Transverse colon (tissue), 4 donors: ENCODE data around the gene MMP19. TPM values are rescaled to one million over a fixed set of nuclear protein-coding genes. Genes with fewer than 3 reads are reported as not detected.

Experiments used
- DNase-seq: peaks from one replicate; pipeline ENCODE4 v3.0.0-alpha.2; 2019
- H3K27ac ChIP-seq, 4 donors: fragments of 200-600 bp; sonication (generic); 2 replicates each; pipeline ENCODE4 v1.5.1; 2016 to 2018; ENCODE audit warnings: inconsistent platforms in 4 of 4
- H3K27me3 ChIP-seq: fragments of 200-600 bp; sonication (generic); 2 replicates; pipeline ENCODE4 v1.5.1; 2017; ENCODE audit warnings: inconsistent platforms
- H3K36me3 ChIP-seq, 4 donors: fragments of 200-600 bp; sonication (generic); 2 replicates each; pipeline ENCODE4 v1.5.1; 2017 to 2019; ENCODE audit warnings: inconsistent platforms in 4 of 4
- H3K4me1 ChIP-seq, 4 donors: fragments of 200-600 bp; sonication (generic); 2 replicates each; pipeline ENCODE4 v1.5.1; 2017 to 2020; ENCODE audit warnings: inconsistent platforms in 4 of 4
- H3K4me3 ChIP-seq, 4 donors: fragments of 200-600 bp; sonication (generic); 1 replicate in 1 of 4; 2 replicates in 3 of 4; pipeline versions ENCODE4 v1.5.1 to v1.6.1; 2017 to 2019; ENCODE audit warnings: inconsistent platforms in 4 of 4
- H3K9me3 ChIP-seq, 2 donors: fragments of 200-600 bp; sonication (generic); 2 replicates each; pipeline ENCODE4 v1.5.1; 2017 to 2019; ENCODE audit warnings: inconsistent platforms in 2 of 2
- EP300 ChIP-seq: sonication (generic); formaldehyde crosslinking; IDR thresholded peaks from one replicate; pipeline ENCODE4 v1.6.1; 2017; ENCODE audit warnings: antibody characterized with exemption, low read depth
- POLR2A ChIP-seq: fragments of 450-650 bp; IDR thresholded peaks from one replicate; pipeline ENCODE4 v1.6.1; 2016; ENCODE audit warnings: antibody characterized with exemption, mild to moderate bottlenecking, moderate library complexity
- POLR2AphosphoS5 ChIP-seq, 3 donors: sonication (generic); formaldehyde crosslinking; IDR thresholded peaks; one replicate each; pipeline ENCODE4 v1.6.1; 2016; ENCODE audit warnings: antibody characterized with exemption in 3 of 3
- WGBS, 2 donors: methylation state at CpG; one replicate each; pipeline ENCODE4 v1.1.5; 2018; ENCODE audit warnings: low coverage in 1 of 2; 5-methylcytosine and 5-hydroxymethylcytosine counted together
- in situ Hi-C, 4 donors: fragments of 200-750 bp; cut with MboI; loops; one replicate each; pipeline versions ENCODE4 v1.15.0 to v1.15.1; 2017; ENCODE audit warnings: low sequenced_read_pairs in 3 of 4, low pct_ligation_motif_present in 1 of 4, low pct_unique_long_range_greater_than_20kb in 1 of 4
- intact Hi-C: fragments of 100-400 bp; cut with DNase I; formaldehyde crosslinking; loops from one replicate; pipeline ENCODE4 v1.15.1; 2023; ENCODE audit warnings: low total_unique reads
- total RNA-seq, 4 donors: library from RNA; depleted of rRNA; stranded (reverse); fragments of >200 nt; gene quantifications; one replicate each; pipeline ENCODE4 v1.1.0, GENCODE V29; 2016
- TF ChIP-seq, protein P1 (sequence below), 5 experiments: fragments of 200-600 bp in 3 of 5; fragments of 450-650 bp in 2 of 5; sonication (generic) in 3 of 5; IDR thresholded peaks; 1 replicate in 2 of 5; 2 replicates in 3 of 5; pipeline ENCODE4 v1.5.1; 2016 to 2017; ENCODE audit warnings: antibody characterized with exemption in 5 of 5, inconsistent platforms in 3 of 5, mild to moderate bottlenecking in 2 of 5, moderate library complexity in 1 of 5

The MMP19 gene
- total RNA-seq, 4 donors from 2014 or later, result 5.2 to 29.2 (median 14.8) TPM

GRCh38 chr12:55797068-55797467 is 45.7 kb downstream of the MMP19 start:
- Histone ChIP-seq H3K27me3 (no peaks in the 10 kb centered on the region), H3K4me3 (no peak overlapping the region), H3K4me1 (peaks cover 0 to 7% (median 0%) of the 10 kb centered on the region in 4 donors), H3K36me3 (peaks cover 0 to 68% (median 36%) of the 10 kb centered on the region in 4 donors), H3K9me3 (no peaks in the 10 kb centered on the region), H3K27ac (no peak overlapping the region)
- in situ Hi-C loops, result loop anchor here in 1 of 4 donors (5.0 kb wide), 1 partner anchor 50 kb away; no protein-coding TSS in a partner anchor
- intact Hi-C loops, result loop anchor here (10.0 kb wide), 1 partner anchor 52 kb away; the partner anchor contains the start of gene GDF11
- DNase-seq, result no peak
- 55 to 68% methylated on average over 5 of the region's 5 CpGs for WGBS, 2 donors
- no peak for TF ChIP-seq EP300
- TF ChIP-seq, protein P1, sequence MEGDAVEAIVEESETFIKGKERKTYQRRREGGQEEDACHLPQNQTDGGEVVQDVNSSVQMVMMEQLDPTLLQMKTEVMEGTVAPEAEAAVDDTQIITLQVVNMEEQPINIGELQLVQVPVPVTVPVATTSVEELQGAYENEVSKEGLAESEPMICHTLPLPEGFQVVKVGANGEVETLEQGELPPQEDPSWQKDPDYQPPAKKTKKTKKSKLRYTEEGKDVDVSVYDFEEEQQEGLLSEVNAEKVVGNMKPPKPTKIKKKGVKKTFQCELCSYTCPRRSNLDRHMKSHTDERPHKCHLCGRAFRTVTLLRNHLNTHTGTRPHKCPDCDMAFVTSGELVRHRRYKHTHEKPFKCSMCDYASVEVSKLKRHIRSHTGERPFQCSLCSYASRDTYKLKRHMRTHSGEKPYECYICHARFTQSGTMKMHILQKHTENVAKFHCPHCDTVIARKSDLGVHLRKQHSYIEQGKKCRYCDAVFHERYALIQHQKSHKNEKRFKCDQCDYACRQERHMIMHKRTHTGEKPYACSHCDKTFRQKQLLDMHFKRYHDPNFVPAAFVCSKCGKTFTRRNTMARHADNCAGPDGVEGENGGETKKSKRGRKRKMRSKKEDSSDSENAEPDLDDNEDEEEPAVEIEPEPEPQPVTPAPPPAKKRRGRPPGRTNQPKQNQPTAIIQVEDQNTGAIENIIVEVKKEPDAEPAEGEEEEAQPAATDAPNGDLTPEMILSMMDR (IDR thresholded peaks at IDR 0.05), result peak in 4 of 5 experiments; percentile 28 to 41 (median 36)

DNA sequence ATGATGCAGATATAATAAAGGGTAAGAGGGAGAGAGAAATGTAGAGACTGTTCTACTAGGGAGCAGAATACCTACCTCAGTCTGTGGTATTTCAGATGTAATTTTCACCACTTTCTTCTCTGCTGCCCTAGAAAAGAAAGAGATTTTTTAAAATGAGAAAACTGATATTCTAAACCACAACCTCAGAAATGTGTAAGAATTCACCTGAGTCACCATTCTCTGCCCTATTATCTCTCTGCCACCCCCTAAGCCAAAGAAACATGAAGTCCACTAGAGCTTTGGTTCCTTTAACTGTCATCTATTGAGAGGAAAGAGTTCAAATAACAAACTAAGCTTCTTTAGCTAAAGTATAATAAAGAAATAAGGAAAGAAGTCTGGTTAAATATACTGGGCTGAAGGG is 46.8 kb downstream of the MMP19 start:
- Histone ChIP-seq H3K4me3 (no peak overlapping the region), H3K9me3 (no peaks in the 10 kb centered on the region), H3K27ac (no peak overlapping the region), H3K4me1 (peaks cover 0 to 7% (median 0%) of the 10 kb centered on the region in 4 donors), H3K36me3 (peaks cover 0 to 66% (median 33%) of the 10 kb centered on the region in 4 donors), H3K27me3 (no peaks in the 10 kb centered on the region)
- DNase-seq, result no peak
- TF ChIP-seq, protein P1 (IDR thresholded peaks at IDR 0.05), result no peak
- TF ChIP-seq POLR2AphosphoS5 (IDR thresholded peaks at IDR 0.05) (no peak), POLR2A (no peak), EP300 (no peak)
- intact Hi-C loops (loop anchor here (10.0 kb wide), 1 partner anchor 51 kb away; the partner anchor contains the start of gene GDF11), in situ Hi-C loops (loop anchor here in 1 of 4 donors (5.0 kb wide), 1 partner anchor 49 kb away; no protein-coding TSS in a partner anchor)

- TF ChIP-seq EP300, result no peak
- TF ChIP-seq POLR2AphosphoS5 (IDR thresholded peaks at IDR 0.05), result no peak
- TF ChIP-seq, protein P1 (IDR thresholded peaks at IDR 0.05), result no peak
- no peak for TF ChIP-seq POLR2A
- H3K27ac ChIP-seq, result no peak overlapping the region
- in situ Hi-C loops, result no loop called here
- no peaks in the 10 kb centered on the region for H3K4me1 ChIP-seq
- peaks cover 0 to 84% (median 33%) of the 10 kb centered on the region in 4 donors for H3K36me3 ChIP-seq
- intact Hi-C loops, result loop anchor here (10.0 kb wide), 1 partner anchor 45 kb away; the partner anchor contains the start of gene GDF11
- DNase-seq, result no peak
- 93 to 94% methylated on average over 4 of the region's 4 CpGs for WGBS, 2 donors
- no peak overlapping the region for H3K4me3 ChIP-seq
- H3K9me3 ChIP-seq, result no peaks in the 10 kb centered on the region
- no peaks in the 10 kb centered on the region for H3K27me3 ChIP-seq
Observed at GRCh38 chr12:55789893-55790292, 52.8 kb downstream of the MMP19 start.

DNA sequence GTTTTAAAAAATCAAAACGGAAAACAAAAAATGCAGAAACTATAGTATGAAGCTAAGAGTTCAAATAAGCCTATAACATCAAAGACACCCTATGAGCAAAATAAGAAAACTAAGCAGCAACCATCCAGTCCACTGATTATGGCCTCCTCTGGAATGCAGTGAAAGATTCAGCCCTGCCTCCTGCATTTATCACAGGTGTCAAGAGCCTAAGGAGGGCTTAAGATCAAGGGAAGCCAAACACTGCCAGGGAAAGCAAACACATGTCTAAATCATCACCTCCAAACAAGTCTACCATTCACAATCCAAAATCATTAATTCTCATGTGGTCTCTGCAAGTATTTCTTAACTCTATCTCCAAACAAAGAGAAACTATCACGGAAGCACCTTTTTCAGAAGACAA is 53.6 kb downstream of the MMP19 start:
- DNase-seq, result no peak
- in situ Hi-C loops, result no loop called here
- peaks cover 0 to 84% (median 30%) of the 10 kb centered on the region in 4 donors for H3K36me3 ChIP-seq

More for the DNA sequence above, 53.6 kb downstream of the MMP19 start:
- Histone ChIP-seq H3K9me3 (no peaks in the 10 kb centered on the region), H3K4me1 (no peaks in the 10 kb centered on the region), H3K27ac (no peak overlapping the region), H3K4me3 (no peak overlapping the region), H3K27me3 (no peaks in the 10 kb centered on the region)
- intact Hi-C loops, result no loop called here
- TF ChIP-seq, protein P1 (IDR thresholded peaks at IDR 0.05), result no peak
- TF ChIP-seq POLR2A (no peak), POLR2AphosphoS5 (IDR thresholded peaks at IDR 0.05) (no peak), EP300 (no peak)
- 97 to 100% methylated on average over 2 of the region's 2 CpGs for whole genome bisulfite sequencing, 2 donors
